H1 (cell line): ENCODE measurements around the gene GLYR1. TPM values are rescaled to one million over a fixed set of nuclear protein-coding genes. Genes with fewer than 3 reads are reported as not detected.

ENCODE experiments used
- CTCF ChIA-PET: fragments of 300-600 bp; sonication (Branson Sonifier 250); formaldehyde crosslinking; loops from one replicate; lab custom pipeline; 2021; ENCODE audit not compliant: partially characterized antibody; lab: Charles Lee
- POLR2A ChIA-PET: fragments of 300-600 bp; sonication (Branson Sonifier 250); formaldehyde crosslinking; loops from one replicate; lab custom pipeline; 2021; ENCODE audit warnings: inconsistent platforms; ENCODE audit not compliant: partially characterized antibody; lab: Charles Lee
- DNase-seq, 2 experiments: peaks; one replicate each; pipeline versions ENCODE4 v3.0.0 to v3.0.0-alpha.2; 2010 to 2022; ENCODE audit warnings: low spot score in 2 of 2, low read depth in 1 of 2, mixed read lengths in 1 of 2
- FAIRE-seq: peaks from 2 replicates; lab custom pipeline; 2011; peaks lifted over from hg19 to GRCh38; lab: Jason Lieb, UNC
- H2AFZ ChIP-seq: 2 replicates; pipeline ENCODE4 v1.8.1; 2012; ENCODE audit warnings: low read length, inconsistent platforms
- H2AK5ac ChIP-seq: 2 replicates; pipeline ENCODE4 v1.6.1; 2013; ENCODE audit warnings: low read depth, low read length
- H2BK120ac ChIP-seq: replicated peaks from 2 replicates; pipeline ENCODE3; 2013; ENCODE audit warnings: low read depth, low read length, inconsistent platforms
- H2BK12ac ChIP-seq: 2 replicates; pipeline ENCODE4 v1.6.1; 2013; ENCODE audit warnings: low read depth, low read length
- H2BK15ac ChIP-seq: 2 replicates; pipeline ENCODE4 v1.6.1; 2013; ENCODE audit warnings: low read length
- H2BK20ac ChIP-seq: 2 replicates; pipeline ENCODE4 v1.6.1; 2013; ENCODE audit warnings: low read length
- H2BK5ac ChIP-seq: 2 replicates; pipeline ENCODE4 v1.6.1; 2013; ENCODE audit warnings: low read depth, low read length
- H3K14ac ChIP-seq: 2 replicates; pipeline ENCODE4 v1.6.1; 2013; ENCODE audit warnings: inconsistent platforms; ENCODE audit not compliant: insufficient read length
- H3K18ac ChIP-seq: 2 replicates; pipeline ENCODE4 v1.6.1; 2013; ENCODE audit warnings: low read length; ENCODE audit errors: extremely low read depth
- H3K23ac ChIP-seq: 2 replicates; pipeline ENCODE4 v1.6.1; 2013; ENCODE audit warnings: inconsistent platforms; ENCODE audit not compliant: insufficient read length
- H3K23me2 ChIP-seq: 2 replicates; pipeline ENCODE4 v1.6.1; 2013; ENCODE audit warnings: low read depth, low read length
- H3K27ac ChIP-seq: 2 replicates; pipeline ENCODE4 v1.6.1; 2011; ENCODE audit warnings: low read depth, low read length, inconsistent platforms
- H3K27me3 ChIP-seq, 4 experiments: replicated peaks in 1 of 4; 1 replicate in 1 of 4; 2 replicates in 3 of 4; pipeline versions ENCODE4 v1.6.1 to v1.8.1; 2011 to 2013; ENCODE audit warnings: low read length in 3 of 4, mild to moderate bottlenecking in 3 of 4, inconsistent platforms in 2 of 4, mixed read lengths in 2 of 4, moderate library complexity in 1 of 4; ENCODE audit not compliant: control insufficient read depth in 3 of 4, insufficient read depth in 3 of 4; ENCODE audit errors: extremely low read depth in 1 of 4
- H3K36me3 ChIP-seq, 4 experiments: 2 replicates each; pipeline versions ENCODE4 v1.6.1 to v1.8.1; 2011 to 2013; ENCODE audit warnings: mild to moderate bottlenecking in 4 of 4, low read length in 3 of 4, moderate library complexity in 2 of 4, control low read depth in 1 of 4, inconsistent platforms in 1 of 4; ENCODE audit not compliant: insufficient read depth in 4 of 4, control insufficient read depth in 2 of 4
- H3K4ac ChIP-seq: replicated peaks from 2 replicates; pipeline ENCODE3; 2013; ENCODE audit warnings: low read length, low read depth, mixed read lengths, inconsistent platforms; ENCODE audit not compliant: insufficient read length
- H3K4me1 ChIP-seq, 4 experiments: replicated peaks in 1 of 4; 1 replicate in 1 of 4; 2 replicates in 3 of 4; pipeline versions ENCODE4 v1.6.1 to v1.8.1; 2011 to 2013; ENCODE audit warnings: low read length in 3 of 4, inconsistent platforms in 2 of 4, mixed read lengths in 1 of 4; ENCODE audit not compliant: insufficient read depth in 4 of 4, control insufficient read depth in 3 of 4
- H3K4me2 ChIP-seq, 2 experiments: 2 replicates each; pipeline versions ENCODE4 v1.6.1 to v1.8.1; 2011 to 2013; ENCODE audit warnings: low read depth in 2 of 2, low read length in 2 of 2, control low read depth in 1 of 2, inconsistent platforms in 1 of 2, mild to moderate bottlenecking in 1 of 2; ENCODE audit not compliant: insufficient read depth in 1 of 2
- H3K4me3 ChIP-seq, 4 experiments: fragments of 200-600, 300-600 bp in 1 of 4; sonication (generic), shearing (Covaris generic), sonication (Bioruptor Twin) in 1 of 4; 2 replicates each; pipeline versions ENCODE4 v1.5.1 to v1.8.1; 2011 to 2016; ENCODE audit warnings: low read length in 4 of 4, low read depth in 3 of 4, control low read depth in 2 of 4, inconsistent platforms in 2 of 4, mild to moderate bottlenecking in 2 of 4, mixed read lengths in 1 of 4, moderate library complexity in 1 of 4; ENCODE audit not compliant: insufficient read depth in 2 of 4; ENCODE audit errors: extremely low read depth in 1 of 4
- H3K56ac ChIP-seq: replicated peaks from 2 replicates; pipeline ENCODE3; 2013; ENCODE audit warnings: low read depth, mild to moderate bottlenecking, mixed read lengths, low read length, inconsistent platforms; ENCODE audit not compliant: insufficient read length
- H3K79me1 ChIP-seq: 2 replicates; pipeline ENCODE4 v1.6.1; 2013; ENCODE audit warnings: low read depth, low read length, control low read depth
- H3K79me2 ChIP-seq, 2 experiments: 2 replicates each; pipeline versions ENCODE4 v1.6.1 to v1.8.1; 2012 to 2013; ENCODE audit warnings: low read length in 2 of 2, mild to moderate bottlenecking in 2 of 2, inconsistent platforms in 1 of 2; ENCODE audit not compliant: insufficient read depth in 2 of 2, control insufficient read depth in 1 of 2
- H3K9ac ChIP-seq, 4 experiments: replicated peaks in 1 of 4; 1 replicate in 1 of 4; 2 replicates in 3 of 4; pipeline versions ENCODE4 v1.6.1 to v1.8.1; 2011 to 2013; ENCODE audit warnings: low read depth in 3 of 4, low read length in 3 of 4, control low read depth in 2 of 4, mild to moderate bottlenecking in 2 of 4, moderate library complexity in 2 of 4, inconsistent platforms in 1 of 4; ENCODE audit errors: extremely low read depth in 1 of 4
- H3K9me3 ChIP-seq, 2 experiments: 2 replicates each; pipeline versions ENCODE4 v1.6.1 to v1.8.1; 2012 to 2013; ENCODE audit warnings: mild to moderate bottlenecking in 2 of 2, moderate library complexity in 2 of 2, control low read depth in 1 of 2, inconsistent platforms in 1 of 2, low read depth in 1 of 2, low read length in 1 of 2, mixed read lengths in 1 of 2; ENCODE audit not compliant: insufficient read depth in 2 of 2
- H4K20me1 ChIP-seq, 2 experiments: replicated peaks in 1 of 2; 2 replicates each; pipeline versions ENCODE3 to v1.8.1; 2011 to 2013; ENCODE audit warnings: inconsistent platforms in 2 of 2, low read length in 2 of 2, mild to moderate bottlenecking in 1 of 2; ENCODE audit not compliant: insufficient read depth in 2 of 2, control insufficient read depth in 1 of 2
- H4K5ac ChIP-seq: 2 replicates; pipeline ENCODE4 v1.6.1; 2013; ENCODE audit warnings: low read length, low read depth, mixed read lengths, inconsistent platforms; ENCODE audit not compliant: insufficient read length
- H4K8ac ChIP-seq: 2 replicates; pipeline ENCODE4 v1.8.0; 2013; ENCODE audit warnings: mild to moderate bottlenecking, moderate library complexity, low read length, inconsistent platforms; ENCODE audit not compliant: insufficient read depth; ENCODE audit errors: extremely low read depth
- H4K91ac ChIP-seq: replicated peaks from 2 replicates; pipeline ENCODE3; 2013; ENCODE audit warnings: low read length, mixed read lengths, inconsistent platforms; ENCODE audit not compliant: insufficient read length
- CHD1 ChIP-seq: IDR thresholded peaks from 2 replicates; pipeline ENCODE4 v1.6.1; 2012; ENCODE audit warnings: low read depth, low read length, improper control_type of control experiment
- CTCF ChIP-seq, 3 experiments: IDR thresholded peaks; 1 replicate in 2 of 3; 2 replicates in 1 of 3; pipeline versions ENCODE4 v1.5.1 to v1.6.1; 2011; ENCODE audit warnings: low read length in 3 of 3, mild to moderate bottlenecking in 3 of 3, inconsistent platforms in 2 of 3, low read depth in 1 of 3, moderate library complexity in 1 of 3; ENCODE audit not compliant: insufficient read depth in 1 of 3; ENCODE audit errors: control extremely low read depth in 1 of 3
- GABPA ChIP-seq: IDR thresholded peaks from 2 replicates; pipeline ENCODE4 v1.6.1; 2011; ENCODE audit warnings: mild to moderate bottlenecking, low read length, moderate library complexity, borderline replicate concordance; ENCODE audit not compliant: insufficient read depth
- MAFK ChIP-seq: IDR thresholded peaks from 2 replicates; pipeline ENCODE4 v1.6.1; 2012; ENCODE audit warnings: low read depth, mild to moderate bottlenecking, improper control_type of control experiment, low read length
- POU5F1 ChIP-seq: IDR thresholded peaks from 2 replicates; pipeline ENCODE4 v1.6.1; 2011; ENCODE audit warnings: low read depth, mild to moderate bottlenecking, low read length, moderate library complexity
- RBBP5 ChIP-seq: IDR thresholded peaks from 2 replicates; pipeline ENCODE4 v1.7.1; 2012; ENCODE audit warnings: low read depth, mild to moderate bottlenecking, inconsistent platforms, low read length, moderate library complexity, borderline replicate concordance
- SAP30 ChIP-seq: fragments of 300-600 bp; sonication (generic); IDR thresholded peaks from 2 replicates; pipeline ENCODE4 v1.7.1; 2012; ENCODE audit warnings: low read length, moderate library complexity, mild to moderate bottlenecking, inconsistent platforms; ENCODE audit not compliant: insufficient read depth, insufficient replicate concordance
- SP1 ChIP-seq: IDR thresholded peaks from 2 replicates; pipeline ENCODE4 v1.6.1; 2011; ENCODE audit warnings: low read depth, low read length
- SRF ChIP-seq: IDR thresholded peaks from 2 replicates; pipeline ENCODE4 v1.6.1; 2011; ENCODE audit warnings: mild to moderate bottlenecking, low read depth, low read length, moderate library complexity
- TAF1 ChIP-seq: IDR thresholded peaks from 2 replicates; pipeline ENCODE4 v1.6.1; 2011; ENCODE audit warnings: mild to moderate bottlenecking, low read depth, low read length
- TEAD4 ChIP-seq: IDR thresholded peaks from 2 replicates; pipeline ENCODE4 v1.6.1; 2012; ENCODE audit warnings: low read depth, low read length, inconsistent platforms, mixed read lengths
- WGBS, 2 experiments: shearing (Covaris generic) in 1 of 2; methylation state at CpG; one replicate each; pipeline versions ENCODE4 v1.1.6 to v1.1.7; 2013 to 2015; ENCODE audit warnings: low lambda C conversion rate in 2 of 2, mixed read lengths in 2 of 2, inconsistent platforms in 1 of 2, low coverage in 1 of 2, missing lambda C conversion rate in 1 of 2; ENCODE audit not compliant: insufficient replicate concordance in 2 of 2, insufficient coverage in 1 of 2, insufficient read length in 1 of 2; ENCODE audit errors: extremely low coverage in 1 of 2, missing lambda C conversion rate in 1 of 2; 5-methylcytosine and 5-hydroxymethylcytosine counted together
- polyA plus RNA-seq, 7 experiments: library from polyadenylated mRNA; depleted of rRNA in 3 of 7; stranded (reverse) in 5 of 7; unstranded in 2 of 7; fragments of >200 nt in 5 of 7; fragments of 200-250 nt in 2 of 7; gene quantifications; 1 replicate in 5 of 7; 2 replicates in 1 of 7; 4 replicates in 1 of 7; pipeline versions ENCODE4 v1.2.1 to v1.2.3, GENCODE V29; 2011 to 2013; ENCODE audit warnings: missing spikeins in 2 of 7, mixed read lengths in 2 of 7
- total RNA-seq: library from RNA; stranded (reverse); fragmentation: NEBNext Ultra II Directional; extraction: Animal tissue kit (Norgen Biotek cat#: 25700); gene quantifications from 2 replicates; pipeline ENCODE4 v1.2.1, GENCODE V29; 2021

The GLYR1 gene
- total and polyA plus RNA-seq, 2 of the 8 experiments (the other 6 are each of a cell fraction or from before 2014, with no cell fraction given) = 50.2 to 115 TPM

- H3K23me2 ChIP-seq = no peaks in the 10 kb centered on the region
- ChIA-PET CTCF (interaction anchor here (1.3 kb wide), 1 partner anchor 10 kb away, joined by 3 read pairs; no protein-coding TSS in a partner anchor), POLR2A (no interaction called here)
- peaks cover 25 to 63% (median 44%) of the 10 kb centered on the region in 4 experiments for H3K36me3 ChIP-seq
- H3K4me1 ChIP-seq = no peaks in the 10 kb centered on the region
- no peak overlapping the region for H2BK120ac ChIP-seq
- H2BK20ac ChIP-seq = no peak overlapping the region
- H2AK5ac ChIP-seq = no peak overlapping the region
- peaks cover 5 to 29% of the 10 kb centered on the region in 2 experiments; a peak in 3 of 4 replicates for H3K79me2 ChIP-seq
- H3K27ac ChIP-seq = no peak overlapping the region
- 85% methylated on average over 4 of the region's 5 CpGs; no CpG with 5 or more reads in 1 of the 2 experiments for WGBS, 2 experiments
- no peak overlapping the region for H2BK5ac ChIP-seq
- no peak overlapping the region for H3K4me3 ChIP-seq
- no peaks in the 10 kb centered on the region for H3K9me3 ChIP-seq
- no peak overlapping the region for H4K91ac ChIP-seq
- H3K56ac ChIP-seq = no peak overlapping the region
- no peak overlapping the region for H4K5ac ChIP-seq
- H3K79me1 ChIP-seq = no peaks in the 10 kb centered on the region; the same call in none of the 2 replicates
- H4K8ac ChIP-seq = no peak overlapping the region
- no peaks in the 10 kb centered on the region for H3K27me3 ChIP-seq
- H2AFZ ChIP-seq = no peak overlapping the region
- H3K9ac ChIP-seq = no peak overlapping the region
- H3K18ac ChIP-seq = no peak overlapping the region
- no peak overlapping the region for H2BK15ac ChIP-seq
- no peak overlapping the region for H3K4me2 ChIP-seq
- FAIRE-seq (no peak), DNase-seq (no peak)
- no peak overlapping the region for H3K23ac ChIP-seq
- no peak overlapping the region for H3K4ac ChIP-seq
- H2BK12ac ChIP-seq = no peak overlapping the region
- no peak overlapping the region for H3K14ac ChIP-seq
- H4K20me1 ChIP-seq = peaks cover 4 to 8% of the 10 kb centered on the region in 2 experiments
- TF ChIP-seq TAF1 (no peak), POU5F1 (no peak), MAFK (no peak), CTCF (IDR thresholded peaks at IDR 0.05; ENCODE audit: control extremely low read depth in 1 of 3, insufficient read depth in 1 of 3, low read depth in 1 of 3, low read length in 3 of 3) (no peak), SAP30 (no peak), GABPA (no peak), SP1 (no peak), SRF (no peak), CHD1 (no peak), TEAD4 (no peak), RBBP5 (no peak)
Observed at GRCh38 chr16:4855371-4855770, 8.3 kb upstream of the GLYR1 start.
